Measurements from ENCODE around the gene PLXNA4.

DNA sequence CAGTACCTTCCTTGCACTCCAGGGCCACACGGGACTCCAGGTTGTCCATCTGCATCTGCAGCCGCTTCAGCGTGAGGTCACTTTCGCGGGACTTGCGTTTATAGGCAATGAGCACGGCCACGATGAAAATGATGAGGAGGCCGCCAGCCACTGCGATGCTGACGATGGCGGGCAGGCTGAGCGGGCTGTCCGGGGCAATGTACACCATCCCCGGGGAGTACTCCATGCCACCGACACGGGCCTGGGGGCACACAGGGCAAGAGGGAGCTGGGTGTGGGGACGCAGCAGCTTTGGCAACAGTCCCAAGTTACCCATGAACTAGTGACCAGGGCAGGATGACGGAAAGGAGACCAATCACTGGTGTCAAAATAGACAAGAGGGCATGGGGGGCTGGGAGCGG, 396.6 kb downstream of the PLXNA4 start:
- TF ChIP-seq POLR2AphosphoS5 (IDR thresholded peaks at IDR 0.05; ENCODE audit: insufficient read depth in 1 of 2, low read depth in 1 of 2), result no peak
- TF ChIP-seq, protein P1, sequence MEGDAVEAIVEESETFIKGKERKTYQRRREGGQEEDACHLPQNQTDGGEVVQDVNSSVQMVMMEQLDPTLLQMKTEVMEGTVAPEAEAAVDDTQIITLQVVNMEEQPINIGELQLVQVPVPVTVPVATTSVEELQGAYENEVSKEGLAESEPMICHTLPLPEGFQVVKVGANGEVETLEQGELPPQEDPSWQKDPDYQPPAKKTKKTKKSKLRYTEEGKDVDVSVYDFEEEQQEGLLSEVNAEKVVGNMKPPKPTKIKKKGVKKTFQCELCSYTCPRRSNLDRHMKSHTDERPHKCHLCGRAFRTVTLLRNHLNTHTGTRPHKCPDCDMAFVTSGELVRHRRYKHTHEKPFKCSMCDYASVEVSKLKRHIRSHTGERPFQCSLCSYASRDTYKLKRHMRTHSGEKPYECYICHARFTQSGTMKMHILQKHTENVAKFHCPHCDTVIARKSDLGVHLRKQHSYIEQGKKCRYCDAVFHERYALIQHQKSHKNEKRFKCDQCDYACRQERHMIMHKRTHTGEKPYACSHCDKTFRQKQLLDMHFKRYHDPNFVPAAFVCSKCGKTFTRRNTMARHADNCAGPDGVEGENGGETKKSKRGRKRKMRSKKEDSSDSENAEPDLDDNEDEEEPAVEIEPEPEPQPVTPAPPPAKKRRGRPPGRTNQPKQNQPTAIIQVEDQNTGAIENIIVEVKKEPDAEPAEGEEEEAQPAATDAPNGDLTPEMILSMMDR (IDR thresholded peaks at IDR 0.05), result no peak

All from vagina (tissue), 2 donors.